IPS-20b (cell line): ENCODE measurements around the gene H2BK1.

Experiments
- H3K27ac ChIP-seq: one replicate; pipeline ENCODE4 v1.5.1; 2013; ENCODE audit warnings: low read length
- H3K27me3 ChIP-seq: 2 replicates; pipeline ENCODE4 v1.6.1; 2013; ENCODE audit warnings: mild to moderate bottlenecking, low read length, inconsistent platforms; ENCODE audit not compliant: insufficient read depth
- H3K36me3 ChIP-seq: 2 replicates; pipeline ENCODE4 v1.6.1; 2013; ENCODE audit warnings: low read depth, mild to moderate bottlenecking, inconsistent platforms, low read length, moderate library complexity; ENCODE audit not compliant: insufficient read depth
- H3K4me1 ChIP-seq: 2 replicates; pipeline ENCODE4 v1.6.1; 2013; ENCODE audit warnings: mild to moderate bottlenecking, control low read depth, inconsistent platforms, low read length, moderate library complexity; ENCODE audit not compliant: insufficient read depth
- H3K4me3 ChIP-seq: 2 replicates; pipeline ENCODE4 v1.5.1; 2013; ENCODE audit warnings: mild to moderate bottlenecking, low read length, inconsistent platforms
- H3K9ac ChIP-seq: 2 replicates; pipeline ENCODE4 v1.6.1; 2013; ENCODE audit warnings: low read depth, mild to moderate bottlenecking, inconsistent platforms, low read length, moderate library complexity
- H3K9me3 ChIP-seq: 2 replicates; pipeline ENCODE4 v1.6.1; 2013; ENCODE audit warnings: mild to moderate bottlenecking, low read depth, low read length, inconsistent platforms; ENCODE audit not compliant: insufficient read depth

Gene H2BK1

DNA sequence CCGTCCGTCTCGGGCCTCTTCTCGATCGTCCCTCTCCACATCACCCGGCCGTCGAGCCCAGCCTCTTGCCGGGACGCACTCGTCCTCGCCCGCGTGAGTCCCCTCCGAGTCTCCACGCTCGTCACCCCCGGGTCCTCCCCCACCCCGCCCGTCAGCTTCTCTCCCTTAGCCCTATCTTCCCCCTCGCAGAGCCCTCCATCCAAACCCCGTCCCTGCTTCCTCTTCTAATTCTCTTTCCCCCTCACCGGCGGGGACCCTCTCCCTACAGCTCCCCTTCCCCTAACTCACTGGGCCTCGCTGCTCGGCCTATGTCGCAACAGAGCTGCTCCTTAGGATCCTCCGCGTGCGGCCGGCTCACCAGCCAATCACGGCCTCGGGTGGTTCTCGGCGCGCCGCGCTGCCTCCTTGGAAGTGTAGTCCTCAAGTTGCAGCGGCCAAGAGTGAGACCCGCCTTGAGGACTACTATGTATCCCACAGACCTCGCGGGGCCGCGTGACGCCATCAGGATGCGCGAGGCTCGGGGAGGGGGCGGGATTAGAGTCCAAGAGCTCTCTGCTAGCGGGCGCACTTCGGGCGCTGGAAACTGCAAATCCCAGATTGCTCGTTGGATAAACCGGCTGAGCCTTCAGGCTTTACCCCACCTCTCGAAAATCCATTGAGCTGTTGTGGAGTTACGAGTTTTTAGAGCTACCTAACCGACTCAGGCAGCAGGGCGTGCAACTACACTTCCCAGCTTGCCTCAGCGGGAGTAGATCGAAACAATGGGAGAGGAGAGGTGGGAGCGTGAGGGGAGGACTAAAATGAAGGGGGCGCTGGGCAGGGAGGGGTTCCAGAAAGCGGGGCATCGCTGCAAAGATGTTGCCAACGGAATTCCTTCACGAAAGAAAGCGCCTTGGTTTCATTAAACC is 16.8 kb upstream of the H2BK1 start, which contains the start of gene ABCF2:
TSS of gene ABCF2 (minus strand) at position 331 of the 908 bp plus-strand sequence. CDS start 747 bp downstream, outside the sequence.
- Histone ChIP-seq H3K27ac (peak within 1 kb of the TSS; percentile 81), H3K4me1 (peaks cover 13% of the 10 kb centered on the region), H3K9ac (peak within 1 kb of the TSS; percentile 92), H3K27me3 (no peaks in the 10 kb centered on the region), H3K36me3 (peaks cover 36% of the 10 kb centered on the region), H3K9me3 (no peaks in the 10 kb centered on the region), H3K4me3 (peak within 1 kb of the TSS; percentile 86)

DNA sequence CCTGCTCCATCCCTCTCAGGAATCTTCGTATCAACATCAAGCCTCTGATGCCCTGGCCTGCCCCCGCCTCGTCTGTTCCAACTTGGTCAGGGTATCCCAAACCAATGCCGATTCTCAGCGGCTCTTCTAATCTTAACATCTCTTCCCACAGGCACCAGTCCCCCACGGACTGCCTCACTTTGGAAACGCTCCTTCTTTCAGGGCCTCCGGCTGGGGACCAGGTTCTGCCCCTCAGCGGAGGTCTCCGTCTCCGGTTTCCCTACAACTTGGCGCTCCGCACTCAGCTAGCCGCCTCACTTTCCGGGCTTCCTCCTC is 16.2 kb upstream of the H2BK1 start:
- Histone ChIP-seq H3K9ac (peak overlapping the region; percentile 92), H3K27ac (no peak overlapping the region)

DNA sequence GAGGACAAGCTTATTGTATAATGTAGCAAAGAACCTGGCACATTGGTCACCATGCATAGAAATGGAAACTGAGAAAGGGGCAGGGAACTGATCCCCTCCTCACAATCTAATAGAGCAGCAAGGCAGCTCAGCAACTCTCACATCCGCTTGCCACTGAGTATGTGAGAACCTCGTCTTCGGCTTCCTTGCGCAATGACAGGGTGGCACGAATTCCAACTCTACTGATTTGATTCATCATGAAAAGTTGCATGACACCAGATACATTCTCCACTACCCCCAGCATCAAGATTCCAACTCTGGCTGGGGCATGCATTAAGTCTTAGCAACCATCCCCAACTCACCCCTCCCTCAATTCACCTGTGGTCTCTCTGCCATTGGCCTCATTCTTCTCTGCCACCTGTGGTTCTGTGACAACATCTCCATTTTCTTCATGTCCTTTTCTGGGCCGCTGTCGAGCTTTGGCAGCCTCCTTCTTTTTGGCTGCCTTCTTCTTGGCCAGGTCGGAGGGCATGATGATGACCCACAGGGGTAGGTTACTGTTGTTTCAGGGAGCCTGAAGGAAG is 15.7 kb upstream of the H2BK1 start:
- H3K27ac ChIP-seq, result no peak overlapping the region
- H3K27me3 ChIP-seq, result no peaks in the 10 kb centered on the region
- H3K4me1 ChIP-seq, result peaks cover 13% of the 10 kb centered on the region
- no peaks in the 10 kb centered on the region for H3K9me3 ChIP-seq
- H3K9ac ChIP-seq, result peak overlapping the region; percentile 92; the same call in 1 of the 2 replicates
- H3K36me3 ChIP-seq, result peaks cover 45% of the 10 kb centered on the region
- peak overlapping the region; percentile 86 for H3K4me3 ChIP-seq

More for the DNA sequence above, 16.2 kb upstream of the H2BK1 start:
- Histone ChIP-seq H3K9me3 (no peaks in the 10 kb centered on the region), H3K36me3 (peaks cover 42% of the 10 kb centered on the region), H3K4me3 (peak overlapping the region; percentile 86), H3K4me1 (peaks cover 13% of the 10 kb centered on the region), H3K27me3 (no peaks in the 10 kb centered on the region)

DNA sequence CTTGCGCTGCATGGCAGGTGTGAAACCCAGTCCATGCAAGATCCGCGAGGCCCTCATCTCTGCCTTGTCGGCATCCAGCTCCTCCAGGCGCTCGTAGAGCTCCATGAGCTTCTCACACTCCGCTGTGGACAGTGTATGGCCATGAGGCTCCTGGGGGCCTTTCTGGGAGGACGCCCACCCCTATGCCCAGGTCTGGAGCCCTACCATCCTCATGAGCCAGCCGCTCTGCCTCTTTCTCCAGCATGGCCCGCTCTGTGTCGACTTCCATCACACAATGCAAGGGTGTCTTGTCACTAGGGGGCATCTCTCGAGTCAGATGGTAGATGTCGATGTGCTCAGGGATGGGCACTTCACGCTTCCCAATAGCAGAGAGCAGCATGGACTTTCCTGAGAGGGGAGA is 13.4 kb upstream of the H2BK1 start:
- H3K9me3 ChIP-seq, result no peaks in the 10 kb centered on the region
- no peak overlapping the region for H3K4me3 ChIP-seq
- peaks cover 66% of the 10 kb centered on the region for H3K36me3 ChIP-seq
- no peak overlapping the region for H3K9ac ChIP-seq
- no peak overlapping the region for H3K27ac ChIP-seq
- H3K27me3 ChIP-seq, result no peaks in the 10 kb centered on the region
- H3K4me1 ChIP-seq, result peaks cover 13% of the 10 kb centered on the region

DNA sequence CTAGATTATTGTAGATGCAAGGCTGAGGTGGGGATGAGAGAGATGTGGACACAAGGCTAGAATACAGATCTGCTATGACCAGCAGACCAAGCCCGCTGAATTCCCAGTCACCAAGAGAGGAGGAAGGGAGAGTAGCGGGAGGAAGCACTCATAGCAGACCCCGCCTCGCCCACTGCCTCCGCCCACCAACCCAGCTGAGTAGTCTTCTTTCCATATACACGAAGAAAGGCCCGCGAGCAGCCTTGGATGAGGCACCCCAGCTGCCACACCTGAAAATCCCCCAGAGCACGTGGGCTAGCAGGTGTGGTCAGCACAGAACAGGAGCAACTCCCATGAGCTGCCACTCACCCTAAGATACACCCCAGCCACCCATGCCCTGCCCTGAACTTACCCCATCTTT is 7.9 kb upstream of the H2BK1 start:
- H3K27ac ChIP-seq, result no peak overlapping the region
- H3K36me3 ChIP-seq, result peaks cover 96% of the 10 kb centered on the region
- no peaks in the 10 kb centered on the region for H3K27me3 ChIP-seq
- H3K4me3 ChIP-seq, result no peak overlapping the region
- H3K9ac ChIP-seq, result no peak overlapping the region
- no peaks in the 10 kb centered on the region for H3K4me1 ChIP-seq
- H3K9me3 ChIP-seq, result no peaks in the 10 kb centered on the region

DNA sequence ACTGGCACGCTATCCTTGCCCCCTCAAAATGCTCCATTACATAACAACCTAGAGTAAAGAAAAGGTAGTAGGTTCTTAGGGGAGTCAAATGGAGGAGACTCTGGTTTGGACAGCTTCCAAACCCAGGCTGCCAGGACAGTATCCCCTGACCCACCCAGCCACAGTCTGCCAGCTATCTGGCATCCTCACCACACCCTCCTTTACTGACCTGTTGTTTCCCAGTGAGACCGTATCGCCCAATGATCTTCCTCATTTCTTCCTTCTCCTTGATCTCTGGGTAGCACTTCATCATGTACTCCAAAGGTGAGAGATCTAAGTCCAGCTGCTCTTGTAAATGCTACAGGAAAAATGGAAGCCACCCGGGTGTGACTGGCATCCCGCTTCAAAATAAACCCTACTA is 5.1 kb upstream of the H2BK1 start:
- Histone ChIP-seq H3K9ac (no peak overlapping the region), H3K36me3 (peaks cover 82% of the 10 kb centered on the region)

DNA sequence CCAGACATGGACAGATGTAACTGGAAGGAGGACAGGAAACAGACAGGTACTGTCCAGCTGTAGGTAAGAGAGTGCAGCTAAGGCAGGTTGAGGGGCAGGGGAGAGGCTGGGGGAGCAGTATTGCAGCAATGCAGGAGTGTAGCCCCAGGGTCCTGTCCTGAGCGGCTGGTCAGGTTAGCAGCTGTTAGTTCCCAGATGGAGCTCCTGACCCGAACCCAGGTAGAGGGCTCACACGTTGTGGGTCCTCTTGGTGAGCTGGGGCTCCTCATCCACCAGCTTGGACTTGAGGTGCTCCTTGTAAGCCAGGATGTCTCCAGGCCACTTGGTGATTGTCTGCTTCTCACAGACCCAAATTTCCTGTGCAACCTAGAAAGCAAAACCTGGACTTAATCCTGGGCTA is 3.5 kb upstream of the H2BK1 start:
- Histone ChIP-seq H3K9ac (no peak overlapping the region), H3K4me3 (no peak overlapping the region), H3K4me1 (peaks cover 4% of the 10 kb centered on the region; the same call in 1 of the 2 replicates), H3K36me3 (peaks cover 69% of the 10 kb centered on the region), H3K27ac (no peak overlapping the region), H3K27me3 (no peaks in the 10 kb centered on the region), H3K9me3 (no peaks in the 10 kb centered on the region)

More for the DNA sequence above, 5.1 kb upstream of the H2BK1 start:
- Histone ChIP-seq H3K27me3 (no peaks in the 10 kb centered on the region), H3K27ac (no peak overlapping the region), H3K9me3 (no peaks in the 10 kb centered on the region), H3K4me3 (no peak overlapping the region), H3K4me1 (peaks cover 4% of the 10 kb centered on the region; the same call in 1 of the 2 replicates)

DNA sequence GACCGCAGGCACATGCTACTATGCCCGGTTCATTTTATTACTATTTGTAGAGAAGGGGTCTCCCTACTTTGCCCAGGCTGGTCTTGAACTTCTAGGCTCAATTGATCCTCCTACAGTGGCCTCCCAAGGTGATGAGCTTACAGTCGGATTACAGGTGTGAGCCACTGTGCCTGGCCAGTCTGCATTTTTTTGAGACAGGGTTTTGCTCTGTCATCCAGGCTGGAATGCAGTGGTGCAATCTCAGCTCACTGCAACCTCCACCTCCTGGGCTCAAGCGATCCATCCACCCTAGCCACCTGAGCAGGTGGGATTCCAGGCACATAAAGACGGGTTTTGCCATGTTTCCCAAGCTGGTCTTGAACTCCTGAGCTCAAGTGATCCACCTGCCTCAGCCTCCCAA is 2.3 kb upstream of the H2BK1 start:
- no peaks in the 10 kb centered on the region for H3K27me3 ChIP-seq
- H3K4me1 ChIP-seq, result peaks cover 4% of the 10 kb centered on the region; the same call in 1 of the 2 replicates
- peaks cover 57% of the 10 kb centered on the region for H3K36me3 ChIP-seq
- no peak overlapping the region for H3K27ac ChIP-seq
- H3K9me3 ChIP-seq, result no peaks in the 10 kb centered on the region
- no peak overlapping the region for H3K9ac ChIP-seq
- no peak overlapping the region for H3K4me3 ChIP-seq

DNA sequence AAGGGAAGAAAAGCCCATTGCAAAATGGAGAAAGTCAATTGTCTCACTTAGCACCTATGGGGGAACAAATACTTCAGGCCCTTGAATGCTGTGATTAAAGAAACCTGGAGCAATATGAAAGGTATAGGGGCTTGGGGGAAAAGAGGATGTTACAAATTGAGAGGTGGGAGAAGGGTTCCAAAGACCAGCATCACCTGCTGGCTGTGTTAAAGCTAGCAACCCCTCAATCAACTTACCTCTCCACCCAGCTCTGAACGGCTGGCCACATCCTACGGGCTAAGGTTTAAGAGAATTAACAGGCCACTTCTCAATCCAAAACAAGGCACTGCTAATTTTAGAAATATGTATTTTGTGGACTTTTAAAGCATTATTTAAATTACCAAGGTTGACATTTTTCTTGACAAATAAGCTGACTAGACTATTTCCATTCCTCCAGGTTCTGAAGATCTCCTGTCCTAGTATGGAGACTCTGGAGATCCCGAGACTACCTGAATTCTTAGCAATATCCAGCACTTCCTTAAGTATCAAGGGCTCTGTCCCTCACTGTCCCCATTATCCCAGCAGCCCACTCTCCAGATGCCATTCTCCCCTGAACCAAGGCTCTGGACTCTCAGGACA is 976 bp upstream of the H2BK1 start:
- Histone ChIP-seq H3K4me3 (no peak overlapping the region), H3K9ac (no peak overlapping the region), H3K9me3 (no peaks in the 10 kb centered on the region), H3K4me1 (peaks cover 4% of the 10 kb centered on the region; the same call in 1 of the 2 replicates), H3K36me3 (peaks cover 44% of the 10 kb centered on the region), H3K27ac (no peak overlapping the region), H3K27me3 (no peaks in the 10 kb centered on the region)

DNA sequence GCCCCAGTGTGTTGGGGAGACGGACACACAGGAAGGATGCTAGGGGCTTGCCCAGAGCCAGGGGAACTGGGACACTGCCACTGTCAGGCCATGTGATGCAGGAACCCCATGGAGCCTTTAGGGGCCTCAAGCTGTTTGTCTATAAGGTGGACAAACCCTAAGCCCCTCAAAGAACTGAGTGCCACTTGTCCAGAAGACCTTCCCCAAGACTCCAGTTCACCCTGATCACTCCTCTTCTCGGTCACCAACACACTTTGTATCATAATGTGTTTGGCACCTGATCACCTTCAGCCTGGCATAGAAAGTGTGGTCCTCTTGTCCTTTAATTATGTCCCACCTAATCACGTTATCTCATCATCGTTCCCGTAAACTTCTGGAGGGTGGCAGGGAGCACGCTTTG is 700 bp downstream of the H2BK1 start:
- H3K27me3 ChIP-seq, result no peaks in the 10 kb centered on the region; the same call in 1 of the 2 replicates
- peaks cover 4% of the 10 kb centered on the region; the same call in 1 of the 2 replicates for H3K4me1 ChIP-seq
- H3K36me3 ChIP-seq, result peaks cover 27% of the 10 kb centered on the region
- H3K27ac ChIP-seq, result no peak overlapping the region
- no peak overlapping the region for H3K9ac ChIP-seq
- H3K9me3 ChIP-seq, result no peaks in the 10 kb centered on the region
- no peak overlapping the region for H3K4me3 ChIP-seq

DNA sequence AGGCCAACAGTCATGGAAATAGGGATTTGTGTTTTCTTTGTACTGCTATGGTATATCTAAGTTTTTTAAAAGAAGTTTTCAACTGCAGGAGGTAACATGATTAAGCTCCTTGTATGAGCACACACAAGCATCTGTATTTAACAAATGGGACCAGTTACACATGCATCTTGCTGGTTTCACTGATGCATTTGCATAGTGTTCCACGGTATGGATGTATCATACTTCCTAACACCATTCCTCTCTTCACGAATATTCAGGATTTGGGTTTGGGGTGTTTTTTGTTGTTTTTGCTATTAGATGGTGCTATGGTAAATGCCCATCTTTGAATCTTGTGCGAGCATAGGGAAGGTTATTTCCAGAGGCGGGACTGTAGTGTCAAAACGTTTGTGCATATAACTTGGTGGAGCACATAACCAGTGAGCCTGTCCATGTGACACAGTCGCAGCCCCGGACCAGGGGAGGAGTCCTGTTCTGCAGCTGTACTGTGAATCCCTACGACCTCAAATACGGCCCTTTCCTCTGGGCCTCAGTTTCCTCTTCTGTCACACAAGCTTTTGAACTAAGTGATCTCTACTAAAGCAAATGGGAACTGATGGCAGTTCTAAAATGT is 1.9 kb downstream of the H2BK1 start:
- Histone ChIP-seq H3K4me3 (no peak overlapping the region), H3K4me1 (peaks cover 4% of the 10 kb centered on the region; the same call in 1 of the 2 replicates), H3K9me3 (no peaks in the 10 kb centered on the region), H3K27ac (no peak overlapping the region), H3K36me3 (peaks cover 15% of the 10 kb centered on the region; the same call in 1 of the 2 replicates), H3K9ac (no peak overlapping the region), H3K27me3 (no peaks in the 10 kb centered on the region; the same call in 1 of the 2 replicates)
